Prostate gland (tissue), 2 donors: ENCODE data around the gene FUT7. TPM values are rescaled to one million over a fixed set of nuclear protein-coding genes. Genes with fewer than 3 reads are reported as not detected.

Source experiments
- DNase-seq: peaks from one replicate; pipeline ENCODE4 v3.0.0-alpha.2; 2019; ENCODE audit warnings: low spot score
- H3K27ac ChIP-seq, 2 donors: fragments of 200-600 bp; sonication (generic); 2 replicates each; pipeline ENCODE4 v1.5.1; 2017 to 2019
- H3K27me3 ChIP-seq: fragments of 200-600 bp; sonication (generic); replicated peaks from 2 replicates; pipeline ENCODE4 v1.5.1; 2019; ENCODE audit not compliant: insufficient read depth
- H3K36me3 ChIP-seq, 2 donors: fragments of 200-600 bp; sonication (generic); 1 replicate in 1 of 2; 2 replicates in 1 of 2; pipeline versions ENCODE4 v1.5.1 to v1.8.1; 2017 to 2019
- H3K4me1 ChIP-seq: fragments of 200-600 bp; sonication (generic); replicated peaks from 2 replicates; pipeline ENCODE4 v1.5.1; 2019
- H3K4me3 ChIP-seq, 2 donors: fragments of 200-600 bp; sonication (generic); 2 replicates each; pipeline ENCODE4 v1.5.1; 2017 to 2019
- H3K9me3 ChIP-seq: fragments of 200-600 bp; sonication (generic); 2 replicates; pipeline ENCODE4 v1.5.1; 2017
- CTCF ChIP-seq, 4 experiments: fragments of 200-600 bp in 2 of 4; fragments of 450-650 bp in 2 of 4; sonication (generic) in 2 of 4; IDR thresholded peaks; 1 replicate in 3 of 4; 2 replicates in 1 of 4; pipeline ENCODE4 v1.5.1; 2016 to 2019; ENCODE audit warnings: antibody characterized with exemption in 4 of 4, mild to moderate bottlenecking in 2 of 4, moderate library complexity in 2 of 4
- POLR2A ChIP-seq: fragments of 450-650 bp; IDR thresholded peaks from one replicate; pipeline ENCODE4 v1.6.1; 2016; ENCODE audit warnings: antibody characterized with exemption, mild to moderate bottlenecking
- POLR2AphosphoS5 ChIP-seq: sonication (generic); formaldehyde crosslinking; IDR thresholded peaks from one replicate; pipeline ENCODE4 v1.6.1; 2017; ENCODE audit warnings: antibody characterized with exemption
- WGBS: methylation state at CpG from one replicate; pipeline ENCODE4 v1.1.5; 2018; 5-methylcytosine and 5-hydroxymethylcytosine counted together
- intact Hi-C: fragments of 100-400 bp; cut with DNase I; formaldehyde crosslinking; loops from one replicate; pipeline ENCODE4 v1.14.2; 2022
- total RNA-seq, 2 donors: library from RNA; depleted of rRNA; stranded (reverse); fragments of >200 nt; gene quantifications; one replicate each; pipeline ENCODE4 v1.1.0, GENCODE V29; 2016

Gene FUT7
- total RNA-seq, 2 donors from 2014 or later: 0.57 TPM; not detected in 1

DNA sequence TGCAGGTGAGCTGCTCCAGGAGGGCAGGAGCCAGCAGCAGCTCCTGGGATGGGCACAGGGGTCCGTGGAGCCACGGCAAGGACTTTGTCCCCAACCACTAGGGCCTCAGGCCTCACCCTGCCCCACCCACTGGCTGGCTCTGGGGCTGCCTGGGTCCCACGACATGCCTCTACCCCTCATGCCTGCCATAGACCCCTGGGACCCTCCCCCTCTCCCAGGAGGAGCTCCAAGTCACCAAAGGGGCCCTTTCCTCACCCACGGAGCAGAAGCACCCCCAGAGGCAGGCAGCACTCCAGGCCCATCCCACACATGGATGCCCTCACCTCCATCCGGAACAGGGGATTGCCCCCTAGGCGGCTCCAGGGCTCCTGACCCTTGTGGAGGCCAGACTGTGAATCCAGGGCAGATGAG lies 10.3 kb downstream of the FUT7 start:
- TF ChIP-seq POLR2AphosphoS5 (no peak), CTCF (IDR thresholded peaks at IDR 0.05) (no peak), POLR2A (no peak)
- Histone ChIP-seq H3K4me1 (peaks cover 12% of the 10 kb centered on the region), H3K9me3 (no peaks in the 10 kb centered on the region), H3K36me3 (no peaks in the 10 kb centered on the region), H3K27ac (no peak overlapping the region), H3K27me3 (no peaks in the 10 kb centered on the region), H3K4me3 (no peak overlapping the region)
- intact Hi-C loops: no loop called here
- no peak for DNase-seq
- WGBS: 90% methylated on average over 3 of the region's 6 CpGs

DNA sequence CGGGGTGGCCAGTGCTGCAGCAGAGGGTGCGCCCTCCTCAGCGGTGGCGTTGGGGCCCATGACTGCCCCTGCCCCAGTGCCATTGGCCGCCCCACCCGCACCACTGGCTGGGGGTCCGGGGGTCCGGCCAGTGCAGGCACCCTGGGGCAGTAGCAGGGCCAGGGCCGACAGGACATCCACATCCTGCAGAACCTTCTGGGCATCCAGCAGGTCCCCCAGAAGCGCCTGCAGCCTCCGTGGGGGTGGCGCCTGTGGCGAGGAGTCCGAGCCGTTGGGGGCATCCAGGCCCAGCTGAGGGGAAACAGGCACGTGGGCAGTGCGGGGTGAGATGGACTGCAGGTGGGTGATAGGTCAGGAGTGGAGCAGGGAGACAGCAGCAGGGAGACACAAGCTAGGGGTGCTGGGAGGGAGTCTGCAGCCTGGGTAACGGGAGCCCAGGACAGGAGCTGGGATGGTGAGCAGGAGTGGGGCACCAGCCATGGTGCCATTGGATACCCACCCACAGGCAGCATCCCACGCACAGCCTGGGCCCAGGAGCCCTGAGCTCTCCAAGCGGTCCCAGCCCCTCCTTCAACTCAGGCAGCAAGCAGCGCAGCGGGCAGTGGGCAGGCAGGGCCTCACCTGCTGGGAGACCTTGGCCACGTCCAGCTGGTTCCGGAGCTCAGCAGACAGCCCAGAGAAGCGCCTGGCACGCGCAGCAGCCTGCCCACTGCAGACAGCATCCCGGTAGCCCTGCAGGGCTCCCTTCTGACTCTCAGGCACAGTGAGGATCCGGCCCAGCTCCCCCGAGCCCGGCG lies 10.9 kb downstream of the FUT7 start:
- peaks cover 6% of the 10 kb centered on the region for H3K4me1 ChIP-seq
- no peak for DNase-seq
- no peak overlapping the region for H3K4me3 ChIP-seq
- no peaks in the 10 kb centered on the region for H3K27me3 ChIP-seq
- no peak overlapping the region for H3K27ac ChIP-seq
- intact Hi-C loops: no loop called here
- WGBS: 96% methylated on average over 9 of the region's 32 CpGs
- no peak for TF ChIP-seq POLR2A
- TF ChIP-seq CTCF (IDR thresholded peaks at IDR 0.05): no peak
- no peak for TF ChIP-seq POLR2AphosphoS5
- H3K9me3 ChIP-seq: no peaks in the 10 kb centered on the region
- H3K36me3 ChIP-seq: no peaks in the 10 kb centered on the region

- 92% methylated on average over 34 of the region's 34 CpGs for WGBS
- Histone ChIP-seq H3K36me3 (no peaks in the 10 kb centered on the region), H3K4me3 (no peak overlapping the region), H3K9me3 (no peaks in the 10 kb centered on the region), H3K4me1 (no peaks in the 10 kb centered on the region), H3K27me3 (no peaks in the 10 kb centered on the region), H3K27ac (no peak overlapping the region)
- no peak for DNase-seq
- intact Hi-C loops: no loop called here
- TF ChIP-seq CTCF (IDR thresholded peaks at IDR 0.05) (no peak), POLR2AphosphoS5 (no peak), POLR2A (no peak)
These were observed 11.8 kb downstream of the FUT7 start for GRCh38 chr9:137019891-137020683.

DNA sequence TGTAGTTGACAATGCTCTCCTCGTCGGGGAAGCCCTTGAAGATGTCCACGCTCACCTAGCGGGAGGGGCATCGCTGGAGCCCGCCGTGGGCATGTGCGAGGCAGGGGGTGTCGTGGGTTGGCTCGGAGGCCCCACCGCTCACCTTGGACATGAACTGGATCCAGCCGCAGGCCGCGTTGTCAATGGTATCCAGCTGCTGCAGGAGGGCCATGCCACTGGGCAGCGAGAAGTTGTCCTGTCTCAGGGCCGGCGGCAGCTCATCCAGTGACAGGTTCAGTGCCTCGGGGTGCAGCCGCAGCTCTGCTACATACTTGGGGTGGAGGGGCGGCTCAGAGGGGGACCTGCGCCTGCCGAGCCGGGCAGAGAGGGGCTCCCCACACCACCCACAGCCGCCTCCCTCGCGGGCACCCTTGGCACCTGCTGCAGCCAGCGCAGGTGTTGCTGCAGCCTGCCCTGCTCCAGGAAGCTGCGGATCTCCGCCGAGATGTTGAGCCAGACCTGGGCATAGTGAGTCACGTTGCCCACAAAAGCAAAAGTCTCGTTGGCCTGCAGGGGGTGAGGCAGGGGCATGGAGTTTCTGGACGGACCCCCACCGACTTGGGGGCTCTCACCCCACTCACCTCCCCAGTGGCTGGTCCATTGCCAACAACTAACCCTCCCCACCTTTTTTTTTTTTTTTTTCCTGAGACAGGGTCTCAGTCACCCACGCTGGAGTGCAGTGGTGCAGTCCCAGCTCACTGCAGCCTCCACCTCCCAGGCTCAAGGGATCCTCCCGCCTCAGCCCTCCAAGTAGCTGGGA lies 12.9 kb downstream of the FUT7 start:
- Histone ChIP-seq H3K4me1 (no peaks in the 10 kb centered on the region), H3K36me3 (no peaks in the 10 kb centered on the region), H3K27ac (no peak overlapping the region), H3K9me3 (no peaks in the 10 kb centered on the region), H3K4me3 (no peak overlapping the region), H3K27me3 (no peaks in the 10 kb centered on the region)
- no peak for TF ChIP-seq POLR2A
- no peak for TF ChIP-seq CTCF (IDR thresholded peaks at IDR 0.05)
- TF ChIP-seq POLR2AphosphoS5: no peak
- WGBS: 92% methylated on average over 33 of the region's 36 CpGs
- intact Hi-C loops: no loop called here
- no peak for DNase-seq
